ENCODE data around the gene HIVEP1.
"Not testable (repeated sequence)": the region's sequence is repeated elsewhere in the genome, so short reads cannot be mapped to it uniquely, and the experiment has no call there.

HIVEP1 gene

GRCh38 chr6:12163744-12164507 lies 151.8 kb downstream of the HIVEP1 start:
- DNase-seq, result no peak

DNA sequence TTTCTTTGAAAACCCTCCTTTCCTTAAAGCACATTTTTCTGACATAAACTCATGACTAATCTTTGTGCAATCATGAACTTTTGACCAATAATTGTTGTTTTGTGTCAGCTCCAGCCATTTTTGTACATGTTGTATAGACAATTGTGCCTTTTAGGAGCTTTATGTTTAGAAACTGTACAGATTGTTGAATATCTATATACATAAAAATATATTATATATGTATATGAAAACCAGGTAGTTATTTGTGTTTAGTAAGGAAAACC lies 152.3 kb downstream of the HIVEP1 start:
- no peak for DNase-seq

DNA sequence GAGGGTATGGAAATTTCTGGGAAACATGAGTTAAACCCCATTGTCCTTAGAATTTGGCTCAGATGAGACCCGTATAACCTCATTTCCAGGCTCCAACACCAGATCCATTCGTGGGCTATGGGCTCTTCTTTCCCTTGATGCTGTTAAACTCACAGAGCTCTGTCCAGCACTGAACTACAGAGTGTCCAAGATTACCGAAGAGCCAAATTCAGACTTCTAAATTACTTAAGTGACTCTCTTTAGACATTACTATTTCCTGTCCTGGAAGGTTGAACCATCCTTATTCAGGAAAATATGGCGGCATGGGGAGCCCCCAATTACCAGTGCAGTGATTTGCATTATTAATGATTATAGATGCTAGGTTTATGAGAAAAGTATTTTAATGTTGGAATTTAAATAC lies 153.2 kb downstream of the HIVEP1 start:
- no peak for DNase-seq

GRCh38 chr6:12165722-12166280 lies 153.7 kb downstream of the HIVEP1 start:
- no peak for DNase-seq

DNA sequence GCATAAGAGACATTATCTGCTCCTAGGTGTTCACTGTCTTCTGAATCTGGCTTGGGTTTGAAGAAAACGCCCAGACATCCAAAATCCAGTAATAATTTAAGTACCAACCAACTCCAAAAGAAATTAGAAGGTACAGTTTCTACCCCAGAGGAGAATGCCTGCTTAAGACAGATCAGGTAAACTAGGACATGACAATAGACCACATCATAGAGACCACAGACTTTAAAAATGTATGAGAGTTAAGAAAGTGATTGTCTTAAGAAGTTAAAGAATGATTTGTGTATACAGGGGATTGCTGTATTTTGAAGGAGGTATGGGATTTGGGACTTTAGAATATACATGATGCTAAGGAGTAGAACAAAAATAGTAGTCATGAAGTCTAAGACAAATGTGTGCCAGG lies 157.3 kb downstream of the HIVEP1 start:
- no peak for DNase-seq

GRCh38 chr6:12170351-12171092 lies 158.4 kb downstream of the HIVEP1 start:
- no peak for DNase-seq

DNA sequence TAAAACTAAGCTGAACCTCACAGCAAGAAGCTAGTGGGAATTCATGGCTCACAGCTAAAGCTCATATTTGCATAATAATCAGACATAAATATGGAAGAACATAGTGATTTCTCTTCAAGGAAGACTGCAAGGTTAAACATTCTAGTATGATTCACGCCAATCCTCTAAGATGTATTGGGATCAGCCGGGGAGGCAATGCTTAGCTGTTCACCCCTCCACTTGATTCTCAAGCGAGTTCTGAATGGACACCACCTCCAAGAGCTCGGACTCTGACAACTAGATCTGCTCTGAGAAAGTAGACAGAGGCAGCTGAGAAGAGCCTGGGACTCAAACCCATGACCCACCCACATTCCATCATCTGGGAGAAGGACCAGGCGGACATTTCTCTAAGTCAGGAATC lies 159.6 kb downstream of the HIVEP1 start:
- no peak for DNase-seq

GRCh38 chr6:12172572-12172971 lies 160.5 kb downstream of the HIVEP1 start:
- no peak for DNase-seq

- no peak for DNase-seq
Observed at GRCh38 chr6:12173181-12173580, 161.1 kb downstream of the HIVEP1 start.

DNA sequence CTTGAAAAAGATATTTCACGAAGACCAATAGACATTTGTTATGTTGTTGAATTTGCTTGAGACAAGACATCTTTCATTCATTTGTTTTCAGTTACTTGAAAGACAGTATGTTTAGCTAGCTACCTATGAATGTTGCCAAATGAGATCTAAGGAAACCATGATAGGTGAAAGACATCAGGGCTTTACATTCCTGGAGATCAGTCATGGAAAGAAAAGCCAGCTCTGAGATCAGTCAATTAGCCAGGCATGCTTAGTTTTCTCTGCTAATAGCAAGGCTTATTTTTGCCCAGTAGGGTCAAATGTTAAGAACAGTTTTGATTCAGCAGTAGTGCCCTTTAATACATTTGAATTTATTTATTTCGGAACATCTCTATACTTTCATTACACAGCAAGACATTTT lies 161.5 kb downstream of the HIVEP1 start:
- no peak for DNase-seq

DNA sequence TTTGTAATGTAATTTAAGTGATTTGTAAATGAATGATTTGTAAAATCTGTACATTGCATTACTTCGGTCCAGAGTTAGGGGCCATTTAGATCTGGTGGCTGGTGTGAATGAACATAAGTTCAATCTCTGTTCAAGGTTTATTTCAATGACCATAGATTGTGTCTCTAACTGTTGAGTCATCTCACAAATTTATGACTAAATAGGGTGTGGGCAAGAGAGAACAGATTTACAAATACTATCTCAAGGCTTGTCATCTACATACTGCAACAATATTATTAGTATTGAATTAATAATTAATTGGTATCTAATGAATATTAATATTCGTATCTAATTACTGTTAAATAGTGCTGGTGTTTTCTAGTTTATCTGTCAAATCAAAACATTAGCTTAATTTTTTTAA lies 162.8 kb downstream of the HIVEP1 start:
- no peak for DNase-seq

- DNase-seq, result no peak
Observed at GRCh38 chr6:12175626-12176025, 163.5 kb downstream of the HIVEP1 start.

DNA sequence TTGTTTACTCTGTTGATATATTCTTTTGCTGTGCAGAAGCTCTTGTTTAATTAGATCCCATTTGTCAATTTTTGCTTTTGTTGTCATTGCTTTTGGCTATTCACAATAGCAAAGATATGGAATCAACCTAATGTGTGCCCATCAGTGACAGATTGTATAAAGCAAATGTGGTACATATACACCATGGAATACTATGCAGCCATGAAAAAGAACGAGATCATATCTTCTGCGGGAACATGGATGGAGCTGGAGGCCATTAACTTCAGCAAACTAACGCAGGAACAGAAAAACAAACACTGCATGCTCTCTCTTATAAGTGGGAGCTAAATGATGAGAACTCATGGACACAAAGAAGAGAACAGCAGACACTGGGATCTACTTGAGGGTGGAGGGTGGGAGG lies 164.7 kb downstream of the HIVEP1 start:
- DNase-seq, result not testable (repeated sequence)

DNA sequence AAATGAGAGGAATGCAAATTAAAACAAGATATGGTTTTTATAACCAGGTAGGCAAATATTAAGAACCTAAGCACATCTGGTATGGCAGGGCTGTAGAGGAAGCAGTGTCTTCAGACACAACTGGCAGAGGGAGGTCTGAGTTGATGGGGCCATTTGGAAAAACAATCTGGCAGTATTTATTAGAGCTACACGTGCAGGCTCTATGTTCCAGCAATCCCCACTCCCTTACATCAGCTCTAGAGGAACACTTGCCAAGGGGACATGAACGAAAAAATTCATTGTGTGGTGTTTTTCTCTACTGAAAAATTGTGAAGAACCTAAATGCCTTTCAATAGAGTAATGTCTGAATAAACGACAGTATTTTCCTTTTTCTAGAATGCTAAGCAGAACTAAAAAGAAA lies 166.4 kb downstream of the HIVEP1 start:
- no peak for DNase-seq

DNA sequence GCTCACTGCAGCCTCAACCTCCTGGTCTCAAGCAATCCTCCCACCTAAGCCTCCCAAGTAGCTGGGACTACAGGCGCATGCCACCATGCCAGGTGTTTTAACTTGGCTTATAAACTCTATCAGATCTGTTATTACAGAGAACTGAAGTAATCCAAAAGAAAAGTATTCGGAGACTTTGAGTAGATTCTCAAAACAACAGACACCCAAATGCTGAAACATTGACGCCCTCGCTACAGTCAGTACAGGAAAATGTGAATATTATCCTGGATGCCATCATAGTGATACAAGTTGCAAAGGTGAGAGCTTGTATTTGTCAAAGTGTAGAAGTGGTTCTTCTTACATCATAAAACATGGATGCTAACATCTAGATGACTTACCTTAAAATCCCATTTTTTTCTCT lies 169.4 kb downstream of the HIVEP1 start:
- DNase-seq, result no peak

GRCh38 chr6:12182676-12183075 lies 170.6 kb downstream of the HIVEP1 start:
- DNase-seq, result no peak

GRCh38 chr6:12185081-12185673 lies 173.1 kb downstream of the HIVEP1 start:
- DNase-seq, result no peak

DNA sequence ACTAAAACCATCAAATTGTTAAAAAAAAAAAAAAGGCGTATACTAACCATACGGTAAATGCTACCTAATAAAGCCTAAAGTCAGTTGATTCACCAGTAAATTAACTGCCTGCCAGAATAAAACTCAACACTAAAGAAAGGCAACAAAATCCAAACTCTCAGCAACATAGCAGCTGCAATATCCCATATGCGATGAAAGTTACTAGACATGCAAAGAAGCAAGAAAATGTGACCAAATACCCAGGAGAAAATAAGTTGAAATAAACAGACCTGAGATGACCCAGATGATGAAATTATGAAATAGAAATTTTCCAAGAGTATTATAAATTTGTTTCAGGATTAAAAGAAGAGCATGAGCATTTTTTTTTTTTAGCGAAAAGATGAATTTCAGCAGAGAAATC lies 174.4 kb downstream of the HIVEP1 start:
- no peak for DNase-seq

- DNase-seq, result no peak
Observed at GRCh38 chr6:12189150-12189549, 177.0 kb downstream of the HIVEP1 start.

DNA sequence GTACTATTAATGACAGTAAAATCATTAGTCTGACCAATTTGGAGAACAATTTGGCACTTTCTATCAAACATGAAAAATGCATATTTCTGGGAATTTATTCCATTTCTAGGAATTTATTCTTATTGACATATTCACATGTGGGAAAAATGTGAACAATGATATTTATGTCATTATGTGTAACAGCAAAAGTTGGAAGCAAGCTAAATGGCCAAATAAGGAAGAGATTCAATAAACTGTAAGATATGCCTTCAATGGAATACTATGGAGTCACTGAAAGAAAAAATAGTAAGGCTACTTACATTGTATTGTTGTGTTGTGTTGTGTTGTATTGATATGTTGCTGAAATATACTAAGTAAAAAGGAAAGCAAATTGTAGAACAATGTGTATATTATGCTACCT lies 177.5 kb downstream of the HIVEP1 start:
- DNase-seq, result no peak

DNA sequence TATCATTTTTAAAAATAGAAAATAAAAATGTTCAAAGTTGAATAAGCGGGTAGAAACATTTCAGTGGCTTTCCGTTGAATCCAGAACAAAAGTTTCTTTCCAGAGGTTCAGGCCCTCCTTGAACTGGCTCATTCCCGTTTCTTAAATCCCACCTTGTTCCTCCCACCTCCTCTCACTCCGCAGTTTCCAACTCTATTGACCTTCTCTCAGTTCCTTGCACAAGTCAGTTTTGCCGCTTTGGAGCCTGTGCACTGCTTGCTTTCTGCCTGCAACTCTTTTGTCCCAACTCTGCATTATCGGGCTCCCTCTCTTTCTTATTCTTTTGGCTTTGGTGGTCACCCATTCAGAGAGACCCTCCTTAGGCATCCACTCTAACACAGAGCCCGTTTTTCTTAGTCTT lies 178.1 kb downstream of the HIVEP1 start:
- DNase-seq, result no peak

- DNase-seq, result no peak
Observed at GRCh38 chr6:12196326-12196936, 184.3 kb downstream of the HIVEP1 start.

GRCh38 chr6:12198851-12199250 lies 186.7 kb downstream of the HIVEP1 start:
- DNase-seq, result no peak

All from SHP77 (cell line).